HG02763 (cell line): Measurements from ENCODE around the gene PTPRM.
"Not testable (repeated sequence)": the region's sequence is repeated elsewhere in the genome, so short reads cannot be mapped to it uniquely, and the experiment has no call there.

Source experiments
- ATAC-seq: cut with Tn5 transposase; IDR thresholded peaks from one replicate; pipeline ENCODE4 v1.9.1; 2021; ENCODE audit warnings: mild to moderate bottlenecking, moderate library complexity; ENCODE audit not compliant: unreplicated experiment

Gene PTPRM

GRCh38 chr18:7924616-7925015 is 357.5 kb downstream of the PTPRM start:
- ATAC-seq, result no peak

- no peak for ATAC-seq
Observed at GRCh38 chr18:7926526-7926925, 359.4 kb downstream of the PTPRM start.

- ATAC-seq, result no peak
Observed at GRCh38 chr18:7927119-7927518, 360.0 kb downstream of the PTPRM start.

GRCh38 chr18:7931763-7932162 is 364.6 kb downstream of the PTPRM start:
- ATAC-seq, result no peak

GRCh38 chr18:7937268-7937667 is 370.2 kb downstream of the PTPRM start:
- ATAC-seq, result no peak

- ATAC-seq, result no peak
Observed at GRCh38 chr18:7939521-7939920, 372.4 kb downstream of the PTPRM start.

GRCh38 chr18:7940379-7940778 is 373.3 kb downstream of the PTPRM start:
- no peak for ATAC-seq

- no peak for ATAC-seq
Observed at GRCh38 chr18:7940971-7941370, 373.9 kb downstream of the PTPRM start.

GRCh38 chr18:7941533-7941932 is 374.4 kb downstream of the PTPRM start:
- ATAC-seq, result no peak

- no peak for ATAC-seq
Observed at GRCh38 chr18:7945882-7946281, 378.8 kb downstream of the PTPRM start.

GRCh38 chr18:7946734-7947377 is 379.7 kb downstream of the PTPRM start:
- peak; percentile 41 for ATAC-seq

- no peak for ATAC-seq
Observed at GRCh38 chr18:7950380-7951136, 383.4 kb downstream of the PTPRM start.

GRCh38 chr18:7953095-7953958 is 386.2 kb downstream of the PTPRM start:
- ATAC-seq, result peak; percentile 92

- ATAC-seq, result no peak
Observed at GRCh38 chr18:7954238-7954637, 387.1 kb downstream of the PTPRM start.

GRCh38 chr18:7955175-7955574 is 388.1 kb downstream of the PTPRM start:
- ATAC-seq, result no peak

- no peak for ATAC-seq
Observed at GRCh38 chr18:7957297-7957696, 390.2 kb downstream of the PTPRM start.

GRCh38 chr18:7958081-7958896 is 391.2 kb downstream of the PTPRM start:
- ATAC-seq, result no peak

- no peak for ATAC-seq
Observed at GRCh38 chr18:7958897-7959146, 391.7 kb downstream of the PTPRM start.

GRCh38 chr18:7966682-7967081 is 399.6 kb downstream of the PTPRM start:
- not testable (repeated sequence) for ATAC-seq

- ATAC-seq, result no peak
Observed at GRCh38 chr18:7974200-7974874, 407.2 kb downstream of the PTPRM start.
